HG03025 (cell line): ENCODE data around the gene DDX20.
"Not testable (repeated sequence)": the region's sequence is repeated elsewhere in the genome, so short reads cannot be mapped to it uniquely, and the experiment has no call there.

Experiments used
- ATAC-seq: cut with Tn5 transposase; IDR thresholded peaks from one replicate; pipeline ENCODE4 v1.9.1; 2021; ENCODE audit warnings: mild to moderate bottlenecking, moderate library complexity; ENCODE audit not compliant: unreplicated experiment, low FRiP score

The DDX20 gene

GRCh38 chr1:111733183-111733991 lies 22.3 kb upstream of the DDX20 start:
- ATAC-seq = no peak

- no peak for ATAC-seq
Measured at GRCh38 chr1:111733992-111734341, 21.7 kb upstream of the DDX20 start.

GRCh38 chr1:111734426-111734825 lies 21.3 kb upstream of the DDX20 start:
- ATAC-seq = no peak

- no peak for ATAC-seq
Measured at GRCh38 chr1:111734856-111735255, 20.8 kb upstream of the DDX20 start.

- no peak for ATAC-seq
Measured at GRCh38 chr1:111735321-111735720, 20.4 kb upstream of the DDX20 start.

GRCh38 chr1:111735858-111736544 lies 19.7 kb upstream of the DDX20 start:
- ATAC-seq = no peak

GRCh38 chr1:111736548-111737215 lies 19.0 kb upstream of the DDX20 start:
- no peak for ATAC-seq

- ATAC-seq = no peak
Measured at GRCh38 chr1:111737216-111738132, 18.2 kb upstream of the DDX20 start.

GRCh38 chr1:111738133-111738435 lies 17.6 kb upstream of the DDX20 start:
- ATAC-seq = no peak

GRCh38 chr1:111738436-111739193 lies 17.1 kb upstream of the DDX20 start:
- peak; percentile 43 for ATAC-seq

- ATAC-seq = peak; percentile 83
Measured at GRCh38 chr1:111739194-111739924, 16.3 kb upstream of the DDX20 start, which contains the start of gene INKA2. INKA2 (minus strand) TSS chr1:111739395; CDS start chr1:111739242, 153 bp downstream.

- ATAC-seq = no peak
Measured at GRCh38 chr1:111739925-111740765, 15.6 kb upstream of the DDX20 start.

- not testable (repeated sequence) for ATAC-seq
Measured at GRCh38 chr1:111742292-111742691, 13.4 kb upstream of the DDX20 start.

GRCh38 chr1:111742938-111743549 lies 12.7 kb upstream of the DDX20 start:
- ATAC-seq = no peak

- ATAC-seq = no peak
Measured at GRCh38 chr1:111743679-111744101, 12.0 kb upstream of the DDX20 start.

- ATAC-seq = no peak
Measured at GRCh38 chr1:111745675-111746613, 9.8 kb upstream of the DDX20 start.

GRCh38 chr1:111746614-111746999 lies 9.1 kb upstream of the DDX20 start:
- no peak for ATAC-seq
